Stomach (tissue), 4 donors: ENCODE results near the gene COL6A3.

Source experiments
- EP300 ChIP-seq: sonication (generic); formaldehyde crosslinking; IDR thresholded peaks from one replicate; pipeline ENCODE4 v1.6.1; 2017; ENCODE audit warnings: antibody characterized with exemption
- POLR2A ChIP-seq, 4 donors: fragments of 450-650 bp; IDR thresholded peaks; one replicate each; pipeline ENCODE4 v1.6.1; 2016; ENCODE audit warnings: antibody characterized with exemption in 4 of 4, control low read depth in 2 of 4, mild to moderate bottlenecking in 1 of 4, moderate library complexity in 1 of 4

GRCh38 chr2:237300739-237301138 lies 113.2 kb downstream of the COL6A3 start:
- no peak for TF ChIP-seq EP300
- no peak for TF ChIP-seq POLR2A (IDR thresholded peaks at IDR 0.05)
